ENCODE data around the gene KIF25.

The KIF25 gene

GRCh38 chr6:167997642-167998041 lies at the start of gene KIF25:
Gene KIF25, plus strand, starts transcription at chr6:167997671. Its CDS starts 31,915 bp downstream, at chr6:168029586.
- DNase-seq = no peak

DNA sequence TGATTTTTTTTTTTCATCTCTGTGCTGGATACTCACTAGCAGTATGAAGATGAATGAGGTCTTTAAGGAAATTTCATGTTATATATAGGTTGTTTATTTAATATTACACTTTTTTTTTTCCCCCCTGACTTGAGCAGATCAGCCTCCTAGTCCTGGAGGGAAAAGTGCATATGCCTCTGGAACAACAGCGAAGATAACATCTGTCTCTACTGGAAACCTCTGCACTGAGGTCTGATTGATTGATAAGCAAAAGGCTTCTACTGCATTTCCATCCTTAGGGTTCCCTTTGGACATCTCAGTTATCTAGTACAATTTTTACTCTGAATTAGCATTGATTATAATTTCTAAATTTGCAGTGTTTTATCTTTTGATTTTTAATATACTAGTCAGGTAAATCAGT lies 49.8 kb upstream of the KIF25 start:
- no peak for DNase-seq

DNA sequence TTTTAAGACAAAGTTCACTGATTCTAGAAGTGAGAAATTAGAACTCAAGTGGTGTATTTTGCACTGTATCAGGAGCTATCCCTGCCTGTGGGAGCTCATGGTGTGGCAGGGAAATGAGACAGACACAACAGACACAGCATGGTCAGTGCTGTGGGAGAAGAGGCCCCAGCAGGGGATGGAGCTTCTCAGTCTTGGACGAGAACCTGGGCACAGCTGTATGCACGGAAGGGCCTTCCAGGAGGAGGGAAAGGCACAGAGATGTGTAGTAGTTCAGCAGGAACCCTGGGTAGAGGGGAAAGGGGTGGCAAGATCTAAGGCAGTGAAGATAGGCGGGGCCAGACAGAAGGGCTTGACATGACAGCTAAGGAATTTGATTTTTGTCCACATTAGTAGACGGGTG lies 48.8 kb upstream of the KIF25 start:
- DNase-seq = no peak

DNA sequence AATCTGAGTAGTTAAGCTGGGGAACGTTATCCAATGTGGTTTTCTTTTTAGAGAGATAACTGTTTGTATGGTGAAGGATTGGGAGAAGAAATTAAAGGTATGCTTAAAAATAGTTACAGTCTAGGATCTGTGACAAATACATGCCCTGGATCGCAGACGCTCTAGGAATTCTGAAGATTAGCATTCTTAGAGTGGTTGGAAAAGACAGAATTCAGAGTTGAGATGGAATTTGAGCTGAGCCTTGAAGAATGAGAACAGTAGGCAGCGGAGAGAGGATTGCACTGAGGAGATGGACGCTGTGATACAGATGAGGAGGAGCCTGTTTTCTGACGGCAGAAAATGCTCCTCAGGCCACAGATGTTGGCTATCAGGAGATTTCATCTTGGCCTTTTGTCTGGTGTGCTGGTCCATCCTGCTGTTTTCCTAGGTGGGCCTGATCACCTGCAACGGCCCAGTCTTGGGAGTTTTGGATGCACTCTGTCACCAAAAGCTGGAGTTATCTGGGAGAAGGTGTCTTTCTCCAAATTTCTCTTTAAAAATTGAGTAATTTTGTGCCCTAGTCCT lies 48.3 kb upstream of the KIF25 start:
- DNase-seq = no peak

DNA sequence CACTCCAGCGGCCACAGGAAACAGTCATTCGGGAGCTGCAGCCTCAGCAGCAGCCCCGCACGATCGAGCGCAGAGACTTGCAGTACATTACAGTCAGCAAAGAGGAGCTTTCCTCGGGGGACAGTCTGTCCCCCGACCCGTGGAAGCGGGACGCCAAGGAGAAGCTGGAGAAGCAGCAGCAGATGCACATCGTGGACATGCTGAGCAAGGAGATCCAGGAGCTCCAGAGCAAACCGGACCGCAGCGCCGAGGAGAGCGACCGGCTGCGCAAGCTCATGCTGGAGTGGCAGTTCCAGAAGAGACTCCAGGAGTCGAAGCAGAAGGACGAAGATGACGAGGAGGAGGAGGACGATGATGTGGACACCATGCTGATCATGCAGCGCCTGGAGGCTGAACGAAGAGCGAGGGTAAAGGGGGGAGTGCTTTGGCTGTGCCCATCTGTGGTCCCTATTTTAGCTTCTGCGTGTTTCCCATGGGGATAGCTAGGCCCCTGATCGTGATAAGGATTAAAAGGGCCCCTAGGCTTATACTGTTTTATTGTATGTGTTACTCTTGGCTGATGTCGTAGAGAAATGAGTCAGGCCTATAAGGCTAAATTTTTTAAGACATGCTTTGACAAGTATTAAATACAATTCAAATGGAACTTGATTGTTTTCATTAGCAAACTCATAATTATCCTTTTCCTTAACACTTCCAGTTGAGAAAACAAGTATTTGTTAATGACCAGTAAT lies 45.5 kb upstream of the KIF25 start:
- no peak for DNase-seq

- DNase-seq = no peak
These were observed 45.0 kb upstream of the KIF25 start for GRCh38 chr6:167952512-167952859.

GRCh38 chr6:167953551-167953950 lies 43.9 kb upstream of the KIF25 start:
- DNase-seq = no peak

DNA sequence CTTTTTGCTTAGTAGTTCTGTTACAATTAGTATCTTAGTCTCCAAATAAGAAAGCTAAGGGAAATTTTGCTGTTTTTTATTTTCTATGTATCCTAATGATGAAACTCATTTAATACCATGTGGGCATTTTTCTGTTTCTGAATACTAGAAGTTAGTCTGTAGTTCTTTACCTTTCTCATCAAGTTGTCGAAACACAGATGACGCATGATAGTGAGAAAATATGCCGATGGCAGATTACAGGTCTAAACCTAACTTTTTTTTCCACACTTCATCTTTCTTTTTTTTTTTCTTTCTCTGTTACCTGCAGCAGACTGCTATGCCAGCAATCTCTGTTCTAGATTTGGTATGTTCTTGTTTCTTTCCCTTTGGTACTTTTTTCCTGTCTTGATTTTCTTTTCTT lies 43.3 kb upstream of the KIF25 start:
- no peak for DNase-seq

- no peak for DNase-seq
These were observed 41.0 kb upstream of the KIF25 start for GRCh38 chr6:167956491-167956890.

GRCh38 chr6:167956983-167957492 lies 40.4 kb upstream of the KIF25 start:
- no peak for DNase-seq

DNA sequence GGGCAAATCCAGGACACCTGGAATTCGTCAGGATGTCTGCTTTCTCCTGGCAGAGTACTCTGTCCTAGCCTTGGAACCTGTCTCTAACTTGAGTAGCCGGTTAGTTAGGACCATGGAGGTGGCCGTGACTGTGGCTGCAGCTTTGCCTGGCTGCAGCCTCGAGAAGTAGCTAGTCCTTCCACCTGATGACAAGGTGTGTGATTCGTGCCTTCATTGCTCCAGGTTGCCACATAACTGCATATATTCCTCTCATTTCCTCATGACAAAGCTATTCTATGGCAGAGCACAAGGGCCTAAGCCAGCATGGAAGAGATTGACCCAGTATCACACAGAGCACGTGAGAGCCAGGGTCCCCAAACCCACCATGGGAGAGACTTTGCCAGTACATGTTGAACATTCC lies 39.8 kb upstream of the KIF25 start:
- no peak for DNase-seq

GRCh38 chr6:167960579-167960978 lies 36.9 kb upstream of the KIF25 start:
- DNase-seq = no peak

DNA sequence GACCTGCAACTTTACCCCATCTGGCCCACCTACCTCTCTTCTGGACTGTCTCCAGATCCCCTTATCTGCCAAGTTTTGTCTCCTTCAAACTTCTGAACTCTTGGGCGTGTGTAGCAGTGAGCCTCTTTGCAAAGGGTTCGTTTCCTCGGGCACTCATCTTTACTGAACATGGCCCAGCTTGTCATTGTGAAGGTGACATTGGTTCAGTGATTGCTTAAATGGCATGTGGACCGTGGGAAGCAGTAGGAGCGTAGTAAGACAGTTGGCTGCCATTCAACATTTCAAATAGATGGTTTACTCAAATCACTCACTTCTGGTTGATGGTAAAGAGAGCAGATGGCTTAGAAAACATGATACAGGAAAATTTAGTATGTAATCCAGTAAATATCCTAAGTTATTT lies 34.8 kb upstream of the KIF25 start:
- DNase-seq = no peak

DNA sequence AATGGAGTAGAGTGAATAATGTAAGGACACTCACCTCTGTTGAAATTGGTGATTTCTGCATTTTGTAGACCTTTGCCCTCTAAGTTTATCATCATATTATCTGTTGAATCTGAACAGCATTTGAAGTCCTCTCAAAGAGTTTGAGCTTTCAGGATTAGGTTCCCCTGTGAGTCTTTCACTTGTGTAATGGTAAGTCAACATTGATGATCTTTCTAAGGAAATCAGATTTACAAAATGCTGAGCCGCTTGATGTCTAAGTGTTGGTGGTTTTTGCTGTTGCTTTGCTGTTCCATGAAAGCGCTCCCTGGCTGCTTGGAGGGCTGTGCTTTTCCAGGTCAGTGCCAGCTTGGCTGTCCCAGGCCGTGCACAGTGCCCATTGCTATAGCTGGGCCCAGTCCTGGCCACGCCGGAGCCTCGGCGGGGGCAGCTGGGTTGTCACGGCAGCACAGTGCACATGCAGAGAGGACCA lies 33.8 kb upstream of the KIF25 start:
- no peak for DNase-seq

GRCh38 chr6:167965592-167966539 lies 31.6 kb upstream of the KIF25 start:
- no peak for DNase-seq

- DNase-seq = no peak
These were observed 30.9 kb upstream of the KIF25 start for GRCh38 chr6:167966540-167966905.

DNA sequence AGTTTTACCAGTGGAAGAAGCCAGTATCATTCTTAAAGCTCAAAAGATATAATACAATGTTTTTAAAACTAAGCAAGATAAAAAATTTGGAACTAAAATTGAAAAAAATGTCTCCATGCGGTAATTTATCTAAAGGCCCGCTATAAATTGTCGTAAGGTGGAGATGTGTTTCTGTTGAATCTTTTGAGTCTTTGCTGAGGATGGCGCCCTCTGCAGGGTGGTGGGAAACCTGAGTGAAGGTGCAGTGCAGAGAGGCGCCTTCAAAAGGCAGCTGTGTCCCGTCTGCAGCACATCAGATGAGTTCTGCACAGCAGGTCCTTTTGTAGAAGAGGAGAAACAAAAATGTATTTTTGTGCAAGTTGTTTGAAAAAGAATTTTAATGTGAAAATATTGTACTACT lies 29.4 kb upstream of the KIF25 start:
- DNase-seq = peak; percentile 36

DNA sequence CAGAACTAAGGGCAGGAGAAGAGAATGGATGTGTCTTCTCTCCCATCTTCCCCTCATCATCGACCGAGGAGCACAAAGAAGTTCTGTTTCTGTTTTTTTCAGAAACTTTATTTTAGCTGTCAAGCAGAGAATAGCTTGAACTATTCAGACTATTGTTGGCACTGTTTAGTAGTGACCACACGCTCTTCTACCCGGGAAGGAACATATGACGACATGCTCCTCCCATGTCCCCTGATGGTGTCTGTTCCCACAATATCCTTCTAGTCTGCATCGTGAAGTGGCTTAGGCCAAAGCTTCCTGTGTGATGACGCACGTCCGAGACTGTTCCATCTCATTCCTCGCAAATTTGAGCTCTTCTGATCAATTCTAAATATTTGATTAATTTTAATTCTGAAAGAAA lies 27.2 kb upstream of the KIF25 start:
- DNase-seq = no peak

DNA sequence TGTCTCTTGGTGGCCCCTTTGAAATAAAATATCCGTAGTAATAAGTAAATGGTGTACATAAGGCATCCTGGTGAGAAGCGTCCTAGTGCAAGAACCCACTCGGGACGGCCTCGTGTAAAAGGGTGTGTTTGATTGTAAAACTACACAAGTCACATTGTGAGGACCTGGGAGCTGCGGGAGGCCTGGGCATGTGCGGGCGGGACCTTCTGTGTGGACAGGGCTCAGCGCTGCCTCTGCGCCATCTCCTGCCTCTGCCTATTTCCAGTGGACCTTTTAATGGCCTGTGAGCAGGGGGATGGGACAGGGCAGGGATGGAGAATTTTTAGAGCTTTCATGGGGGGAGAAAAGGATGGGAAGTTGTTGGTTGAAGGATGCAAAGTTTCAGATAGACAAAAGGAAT lies 25.3 kb upstream of the KIF25 start:
- no peak for DNase-seq

DNA sequence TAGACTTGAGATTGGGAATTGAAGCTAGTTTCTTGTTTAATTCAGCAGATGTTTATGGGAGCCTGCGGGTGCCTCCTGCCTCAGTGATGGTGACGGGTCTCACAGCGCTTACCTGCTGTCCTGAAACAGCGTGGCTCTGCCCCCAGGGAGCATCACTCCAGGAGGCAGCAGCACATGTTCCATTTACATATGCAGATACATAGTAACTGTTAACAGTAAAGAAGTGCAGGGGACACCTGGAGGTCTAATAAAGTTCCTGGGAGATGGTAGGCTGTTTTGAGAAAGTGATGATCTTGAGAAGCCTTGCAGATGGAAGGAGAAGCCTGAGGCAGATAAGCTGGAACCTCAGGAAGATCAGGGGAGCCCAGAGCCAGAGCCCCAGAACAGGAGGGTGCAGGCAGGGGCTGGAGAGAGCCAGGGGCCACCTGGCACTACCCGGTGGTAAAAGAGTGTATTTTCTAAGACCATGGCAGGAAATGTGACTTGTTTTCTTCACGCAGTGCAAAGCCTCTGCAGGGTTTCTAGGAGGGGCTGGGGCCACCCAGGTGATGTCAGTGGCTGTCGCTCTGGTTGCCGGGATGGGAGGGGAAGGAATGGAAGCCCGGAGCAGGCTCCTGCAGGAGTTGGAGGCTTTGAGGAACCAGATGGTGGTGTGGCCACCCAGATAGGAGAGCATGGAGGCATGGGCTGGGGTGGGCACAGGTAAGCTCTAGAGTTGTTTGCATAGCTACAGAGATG lies 24.2 kb upstream of the KIF25 start:
- DNase-seq = no peak

DNA sequence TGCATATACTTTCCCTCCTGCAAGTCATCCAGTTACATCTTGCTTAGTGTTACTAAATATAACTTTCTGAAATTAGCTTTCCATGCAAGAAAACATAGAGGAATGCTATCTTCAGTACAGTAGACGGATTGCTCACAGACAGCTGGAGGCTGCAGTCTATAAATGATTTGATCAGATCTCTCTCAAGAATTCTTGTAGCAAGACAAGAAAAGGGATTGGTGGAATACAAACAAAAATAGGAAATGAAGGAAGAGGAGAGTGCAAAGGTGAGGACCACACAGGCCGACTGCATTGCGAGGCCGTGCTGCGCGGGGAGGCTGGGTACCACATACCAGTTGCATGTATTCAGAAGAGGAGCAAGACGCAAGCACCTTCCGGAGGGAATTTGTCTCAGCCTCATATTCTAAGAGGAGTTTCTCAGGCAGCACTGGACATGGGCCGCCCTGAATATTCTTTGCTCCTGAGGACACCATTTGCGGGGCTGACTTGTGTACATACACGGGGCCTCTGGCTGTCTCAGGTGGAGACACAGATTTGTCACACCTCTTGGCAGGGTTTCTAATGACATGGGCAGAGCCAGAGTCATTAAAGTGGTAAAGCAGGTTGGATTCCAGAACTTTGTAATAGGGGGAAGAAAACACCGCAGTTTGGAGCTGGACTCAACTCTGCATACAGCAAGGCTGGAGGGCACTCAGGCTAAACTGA lies 22.7 kb upstream of the KIF25 start:
- DNase-seq = no peak

- no peak for DNase-seq
These were observed 22.0 kb upstream of the KIF25 start for GRCh38 chr6:167975458-167975857.

Measured in activated CD4-positive, alpha-beta T cell treated with anti-CD3 and anti-CD28 coated beads, Interleukin-2, Interleukin-6, amounts not matched to agents 100 ng/mL and 50 ng/mL, durations not matched to agents 16 hours and 8 hours (primary cell).